Measurements from ENCODE around the gene ZNF883. TPM values are rescaled to one million over a fixed set of nuclear protein-coding genes. Genes with fewer than 3 reads are reported as not detected.
A peak's percentile ranks its signal among the peaks of the same experiment; 100 is the strongest.

Gene ZNF883
- total RNA-seq, 2 experiments from 2014 or later: 0.30 to 0.31 TPM

GRCh38 chr9:112921549-112921948 is 90.4 kb downstream of the ZNF883 start:
- Histone ChIP-seq H3K36me3 (ENCODE audit: insufficient read depth, low read length) (no peaks in the 10 kb centered on the region), H3K9me3 (ENCODE audit: control insufficient read depth in 1 of 2, insufficient read depth in 1 of 2, low read length in 2 of 2) (no peaks in the 10 kb centered on the region), H3K27ac (ENCODE audit: low read depth in 1 of 2, low read length in 2 of 2) (no peak overlapping the region), H3K27me3 (ENCODE audit: control insufficient read depth in 1 of 2, insufficient read depth in 2 of 2, low read length in 2 of 2) (peaks cover 0 to 5% of the 10 kb centered on the region in 2 experiments), H3K4me1 (ENCODE audit: insufficient read depth, low read length) (no peaks in the 10 kb centered on the region), H3K4me3 (ENCODE audit: low read length) (no peak overlapping the region)
- Mint-ChIP-seq H3K4me3 (no peak overlapping the region), H3K36me3 (ENCODE audit: low read depth) (no peaks in the 10 kb centered on the region), H3K27ac (no peak overlapping the region), H3K9me3 (no peaks in the 10 kb centered on the region), H3K27me3 (peaks cover 24% of the 10 kb centered on the region), H3K4me1 (ENCODE audit: low read depth) (no peaks in the 10 kb centered on the region)
- intact Hi-C loops (cut with DNase I, micrococcal nuclease): loop anchor here in 1 of 2 experiments (10.0 kb wide), 1 partner anchor 733 kb away; no protein-coding TSS in a partner anchor
- ATAC-seq (ENCODE audit: poor library complexity) (no peak), DNase-seq (peak in 3 of 14 experiments; percentile 3 to 20 (median 11))
- CTCF ChIA-PET: no interaction called here
- POLR2A ChIA-PET: no interaction called here
- no peak for TF ChIP-seq CTCF (IDR thresholded peaks at IDR 0.05)

GRCh38 chr9:112917987-112918362 is 94.0 kb downstream of the ZNF883 start:
- no peaks in the 10 kb centered on the region for H3K36me3 Mint-ChIP-seq (ENCODE audit: low read depth)
- no peaks in the 10 kb centered on the region for H3K4me1 Mint-ChIP-seq (ENCODE audit: low read depth)
- DNase-seq: no peak
- intact Hi-C loops (cut with DNase I, micrococcal nuclease): no loop called here
- H3K4me3 Mint-ChIP-seq: no peak overlapping the region
- H3K27ac ChIP-seq (ENCODE audit: low read depth in 1 of 2, low read length in 2 of 2): no peak overlapping the region
- POLR2A ChIA-PET: no interaction called here
- no peak for ATAC-seq (ENCODE audit: poor library complexity)
- H3K4me1 ChIP-seq (ENCODE audit: insufficient read depth, low read length): no peaks in the 10 kb centered on the region
- no peak overlapping the region for H3K27ac Mint-ChIP-seq
- TF ChIP-seq CTCF (IDR thresholded peaks at IDR 0.05): no peak
- H3K9me3 ChIP-seq (ENCODE audit: control insufficient read depth in 1 of 2, insufficient read depth in 1 of 2, low read length in 2 of 2): no peaks in the 10 kb centered on the region
- CTCF ChIA-PET: no interaction called here
- no peaks in the 10 kb centered on the region for H3K9me3 Mint-ChIP-seq
- H3K27me3 Mint-ChIP-seq: peaks cover 11% of the 10 kb centered on the region
- no peaks in the 10 kb centered on the region for H3K27me3 ChIP-seq (ENCODE audit: control insufficient read depth in 1 of 2, insufficient read depth in 2 of 2, low read length in 2 of 2)
- H3K36me3 ChIP-seq (ENCODE audit: insufficient read depth, low read length): no peaks in the 10 kb centered on the region
- H3K4me3 ChIP-seq (ENCODE audit: low read length): no peak overlapping the region

GRCh38 chr9:112917047-112917986 is 94.7 kb downstream of the ZNF883 start:
- CTCF ChIA-PET: no interaction called here
- no peaks in the 10 kb centered on the region for H3K9me3 Mint-ChIP-seq

More at GRCh38 chr9:112917047-112917986, 94.7 kb downstream of the ZNF883 start:
- ATAC-seq (ENCODE audit: poor library complexity) (no peak), DNase-seq (no peak)
- Histone ChIP-seq H3K27ac (ENCODE audit: low read depth in 1 of 2, low read length in 2 of 2) (no peak overlapping the region), H3K27me3 (ENCODE audit: control insufficient read depth in 1 of 2, insufficient read depth in 2 of 2, low read length in 2 of 2) (no peaks in the 10 kb centered on the region), H3K36me3 (ENCODE audit: insufficient read depth, low read length) (no peaks in the 10 kb centered on the region), H3K4me3 (ENCODE audit: low read length) (no peak overlapping the region), H3K9me3 (ENCODE audit: control insufficient read depth in 1 of 2, insufficient read depth in 1 of 2, low read length in 2 of 2) (no peaks in the 10 kb centered on the region), H3K4me1 (ENCODE audit: insufficient read depth, low read length) (no peaks in the 10 kb centered on the region)
- TF ChIP-seq CTCF (IDR thresholded peaks at IDR 0.05): no peak
- Mint-ChIP-seq H3K36me3 (ENCODE audit: low read depth) (no peaks in the 10 kb centered on the region), H3K27me3 (peaks cover 11% of the 10 kb centered on the region), H3K4me3 (no peak overlapping the region), H3K4me1 (ENCODE audit: low read depth) (no peaks in the 10 kb centered on the region), H3K27ac (no peak overlapping the region)
- intact Hi-C loops (cut with DNase I, micrococcal nuclease): no loop called here
- POLR2A ChIA-PET: no interaction called here
